Activated B cell treated with CpG ODN at 0.5 μM for 24 hours (primary cell): ENCODE data around the gene C17orf50. TPM values are rescaled to one million over a fixed set of nuclear protein-coding genes. Genes with fewer than 3 reads are reported as not detected.

Experiments
- ATAC-seq: fragments of 200-7000 bp; cut with Tn5 transposase; one replicate; pipeline ENCODE4 v1.10.0; 2021; ENCODE audit warnings: low read depth, mild to moderate bottlenecking, moderate library complexity
- CTCF ChIA-PET: fragments of 350-600 bp; sonication (Branson Sonifier 250); formaldehyde crosslinking; loops from one replicate; lab custom pipeline; 2021; ENCODE audit warnings: antibody characterized with exemption; lab: Charles Lee
- POLR2A ChIA-PET: fragments of 350-600 bp; sonication (Branson Sonifier 250); formaldehyde crosslinking; loops from one replicate; lab custom pipeline; 2021; ENCODE audit warnings: antibody characterized with exemption; lab: Charles Lee
- DNase-seq: peaks from one replicate; pipeline ENCODE4 v3.0.0; 2022
- H3K27ac Mint-ChIP-seq: one replicate; pipeline ENCODE4 v1.8.0; 2020; ENCODE audit warnings: mixed read lengths
- H3K27me3 Mint-ChIP-seq: one replicate; pipeline ENCODE4 v1.8.0; 2021; ENCODE audit warnings: mixed read lengths
- H3K36me3 Mint-ChIP-seq: one replicate; pipeline ENCODE4 v1.8.0; 2021; ENCODE audit warnings: low read depth, mixed read lengths
- H3K4me1 Mint-ChIP-seq: one replicate; pipeline ENCODE4 v1.8.0; 2021; ENCODE audit warnings: mixed read lengths
- H3K4me3 Mint-ChIP-seq: one replicate; pipeline ENCODE4 v1.8.0; 2020; ENCODE audit warnings: mild to moderate bottlenecking, mixed read lengths
- H3K9me3 Mint-ChIP-seq: one replicate; pipeline ENCODE4 v1.8.0; 2020; ENCODE audit warnings: mixed read lengths
- intact Hi-C: fragments of 100-400 bp; cut with micrococcal nuclease; formaldehyde crosslinking; loops from one replicate; pipeline ENCODE4 v1.15.1; 2024
- total RNA-seq: library from RNA; stranded (reverse); gene quantifications from 2 replicates; pipeline ENCODE4 v1.2.3, GENCODE V29; 2022
- TF ChIP-seq, protein P1 (sequence below): fragments of 200-600 bp; IDR thresholded peaks from one replicate; pipeline ENCODE4 v1.8.0; 2022; ENCODE audit warnings: antibody characterized with exemption, mild to moderate bottlenecking

C17orf50 gene
- total RNA-seq, 1 donor from 2014 or later: not detected

DNA sequence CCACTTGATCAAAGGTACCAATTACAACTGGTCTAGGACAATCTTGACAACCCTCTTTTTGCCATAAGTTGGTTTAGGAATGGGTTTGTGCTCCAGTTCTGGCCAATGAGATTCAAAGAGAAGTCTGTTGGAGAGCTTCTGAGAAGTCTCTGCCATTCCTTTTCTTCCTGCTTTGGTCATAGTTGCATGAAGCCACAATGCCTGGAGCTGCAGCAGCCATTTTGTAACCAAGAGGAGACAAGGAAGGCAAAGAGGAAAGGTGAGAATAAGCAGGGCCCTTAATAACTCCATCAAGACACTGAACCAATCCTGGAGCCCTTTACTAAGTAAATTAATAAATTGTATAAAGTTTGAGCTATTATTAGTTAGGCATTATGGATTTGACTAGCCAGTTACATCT, 3.4 kb upstream of the C17orf50 start:
- ChIA-PET POLR2A (no interaction called here), CTCF (no interaction called here)
- Mint-ChIP-seq H3K27ac (no peak overlapping the region), H3K27me3 (peaks cover 10% of the 10 kb centered on the region), H3K4me1 (peaks cover 4% of the 10 kb centered on the region), H3K9me3 (no peaks in the 10 kb centered on the region), H3K4me3 (no peak overlapping the region), H3K36me3 (no peaks in the 10 kb centered on the region)
- intact Hi-C loops: no loop called here
- DNase-seq (no peak), ATAC-seq (no peak)
- TF ChIP-seq, protein P1, sequence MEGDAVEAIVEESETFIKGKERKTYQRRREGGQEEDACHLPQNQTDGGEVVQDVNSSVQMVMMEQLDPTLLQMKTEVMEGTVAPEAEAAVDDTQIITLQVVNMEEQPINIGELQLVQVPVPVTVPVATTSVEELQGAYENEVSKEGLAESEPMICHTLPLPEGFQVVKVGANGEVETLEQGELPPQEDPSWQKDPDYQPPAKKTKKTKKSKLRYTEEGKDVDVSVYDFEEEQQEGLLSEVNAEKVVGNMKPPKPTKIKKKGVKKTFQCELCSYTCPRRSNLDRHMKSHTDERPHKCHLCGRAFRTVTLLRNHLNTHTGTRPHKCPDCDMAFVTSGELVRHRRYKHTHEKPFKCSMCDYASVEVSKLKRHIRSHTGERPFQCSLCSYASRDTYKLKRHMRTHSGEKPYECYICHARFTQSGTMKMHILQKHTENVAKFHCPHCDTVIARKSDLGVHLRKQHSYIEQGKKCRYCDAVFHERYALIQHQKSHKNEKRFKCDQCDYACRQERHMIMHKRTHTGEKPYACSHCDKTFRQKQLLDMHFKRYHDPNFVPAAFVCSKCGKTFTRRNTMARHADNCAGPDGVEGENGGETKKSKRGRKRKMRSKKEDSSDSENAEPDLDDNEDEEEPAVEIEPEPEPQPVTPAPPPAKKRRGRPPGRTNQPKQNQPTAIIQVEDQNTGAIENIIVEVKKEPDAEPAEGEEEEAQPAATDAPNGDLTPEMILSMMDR: no peak

DNA sequence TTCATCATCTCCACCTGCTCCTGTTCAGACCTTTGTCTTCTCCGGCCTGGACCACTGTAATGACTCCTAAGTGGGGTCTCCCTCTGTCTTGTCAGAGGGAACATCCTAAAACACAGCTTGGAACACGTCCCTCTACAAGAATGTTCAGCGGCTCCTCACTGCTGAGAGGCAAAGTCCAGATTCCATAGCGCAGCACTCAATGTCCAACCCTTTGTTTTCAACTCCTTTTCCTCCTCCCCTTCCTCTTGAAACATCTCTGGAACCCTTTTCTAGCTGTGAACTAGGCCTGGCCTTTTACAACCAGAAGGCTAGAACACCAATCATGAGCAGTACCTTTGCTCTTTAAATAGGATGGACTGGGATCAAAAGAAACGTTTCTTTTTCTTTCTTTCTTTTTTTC, 914 bp downstream of the C17orf50 start:
- ChIA-PET CTCF (interaction anchor here (1.7 to 6.0 kb wide), 2 partner anchors 14 to 49 kb away, joined by 3 to 158 read pairs; partner anchors contain the start of gene TAF15), POLR2A (interaction anchor here (6.7 kb wide), 1 partner anchor 47 kb away, joined by 121 read pairs; the partner anchor contains the start of gene TAF15)
- intact Hi-C loops: loop anchor here (5.0 kb wide), 1 partner anchor 519 kb away; the partner anchor contains the start of gene SLFN5

DNA sequence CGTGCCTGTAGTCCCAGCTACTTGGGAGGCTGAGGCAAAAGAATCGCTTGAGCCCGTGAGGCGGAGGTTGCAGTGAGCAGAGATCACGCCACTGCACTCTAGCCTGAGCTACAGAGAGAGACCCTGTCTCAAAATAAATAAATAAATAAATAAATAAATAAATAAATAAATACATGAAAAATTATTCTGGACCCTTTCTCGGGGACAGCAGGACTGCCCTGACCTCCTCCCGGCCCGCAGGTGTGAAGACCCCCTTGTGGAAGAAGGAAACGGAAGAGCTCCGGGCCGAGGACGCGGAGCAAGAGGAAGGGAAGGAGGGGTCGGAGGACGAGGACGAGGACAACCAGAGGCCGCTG, 3.1 kb downstream of the C17orf50 start:
- H3K36me3 Mint-ChIP-seq: peaks cover 1% of the 10 kb centered on the region
- ChIA-PET POLR2A (interaction anchor here (0.5 to 6.7 kb wide), 12 partner anchors 22 to 1344 kb away, joined by 3 to 121 read pairs (median 4); partner anchors contain the start of genes PEX12, RAD51D and TAF15), CTCF (interaction anchor here (0.8 to 6.0 kb wide), 28 partner anchors 8 to 187 kb away, joined by 3 to 158 read pairs (median 4); partner anchors contain the start of genes GAS2L2, MMP28, PEX12 and RASL10B)

More for the DNA sequence above, 914 bp downstream of the C17orf50 start:
- TF ChIP-seq, protein P1: no peak
- H3K27me3 Mint-ChIP-seq: no peaks in the 10 kb centered on the region
- no peak for DNase-seq
- no peak overlapping the region for H3K27ac Mint-ChIP-seq
- peaks cover 1% of the 10 kb centered on the region for H3K36me3 Mint-ChIP-seq
- no peak overlapping the region for H3K4me3 Mint-ChIP-seq
- peaks cover 9% of the 10 kb centered on the region for H3K4me1 Mint-ChIP-seq
- no peaks in the 10 kb centered on the region for H3K9me3 Mint-ChIP-seq
- no peak for ATAC-seq

DNA sequence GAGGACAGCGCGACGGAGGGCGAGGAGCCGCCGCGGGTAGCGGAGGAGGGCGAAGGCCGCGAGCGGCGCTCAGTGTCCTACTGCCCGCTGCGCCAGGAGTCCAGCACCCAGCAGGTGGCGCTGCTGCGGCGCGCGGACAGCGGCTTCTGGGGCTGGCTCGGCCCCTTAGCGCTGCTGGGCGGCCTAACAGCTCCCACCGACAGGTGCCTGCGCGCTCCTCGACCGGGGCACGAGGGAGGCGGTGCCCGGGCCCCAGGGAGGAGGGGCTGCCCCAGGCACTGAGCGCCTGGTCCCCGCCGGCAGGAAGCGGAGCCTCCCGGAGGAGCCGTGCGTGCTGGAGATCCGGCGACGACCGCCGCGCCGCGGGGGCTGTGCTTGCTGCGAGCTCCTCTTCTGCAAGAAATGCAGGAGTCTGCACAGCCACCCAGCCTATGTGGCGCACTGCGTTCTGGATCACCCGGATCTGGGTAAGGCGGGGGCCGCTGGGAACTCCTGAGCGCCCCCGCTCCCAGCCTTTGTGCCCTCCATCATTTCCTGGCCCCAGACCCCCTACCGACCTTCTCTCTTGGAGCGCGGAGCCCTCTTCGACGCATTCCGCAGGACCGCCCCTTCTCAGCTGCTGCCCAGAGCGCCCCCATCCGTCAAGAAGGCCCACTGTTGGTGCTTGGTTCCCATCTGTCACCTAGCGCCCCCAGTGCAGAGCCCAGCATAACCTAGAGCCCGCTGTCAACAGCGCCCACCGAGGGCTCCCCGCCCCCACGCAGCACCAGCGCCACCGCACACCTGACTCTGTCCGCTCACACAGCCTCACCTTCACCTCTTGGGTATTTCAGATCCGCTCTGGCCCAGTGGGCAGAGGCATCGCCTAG, 3.7 kb downstream of the C17orf50 start:
- Mint-ChIP-seq H3K9me3 (no peaks in the 10 kb centered on the region), H3K4me1 (peaks cover 9% of the 10 kb centered on the region), H3K27me3 (peaks cover 4% of the 10 kb centered on the region), H3K4me3 (peak overlapping the region; percentile 91), H3K36me3 (peaks cover 1% of the 10 kb centered on the region), H3K27ac (peak overlapping the region; percentile 75)
- DNase-seq (peak; percentile 89), ATAC-seq (peak; percentile 93)
- TF ChIP-seq, protein P1: peak; percentile 77
- CTCF ChIA-PET: interaction anchor here (0.8 to 6.0 kb wide), 30 partner anchors 9 to 187 kb away, joined by 3 to 158 read pairs (median 4); partner anchors contain the start of genes GAS2L2, MMP28, PEX12 and RASL10B
- POLR2A ChIA-PET: interaction anchor here (0.5 to 6.7 kb wide), 13 partner anchors 12 to 644 kb away, joined by 3 to 121 read pairs (median 4); partner anchors contain the start of genes PEX12, RAD51D and TAF15
- intact Hi-C loops: loop anchor here (1.0 to 5.0 kb wide), 4 partner anchors 40 to 522 kb away; partner anchors contain the start of genes AP2B1, SLFN5 and TAF15

More for the DNA sequence above, 3.1 kb downstream of the C17orf50 start:
- Mint-ChIP-seq H3K27ac (no peak overlapping the region), H3K27me3 (peaks cover 4% of the 10 kb centered on the region), H3K9me3 (no peaks in the 10 kb centered on the region), H3K4me3 (peak overlapping the region; percentile 91), H3K4me1 (peaks cover 9% of the 10 kb centered on the region)
- no peak for DNase-seq
- ATAC-seq: no peak
- intact Hi-C loops: loop anchor here (1.0 to 5.0 kb wide), 4 partner anchors 41 to 521 kb away; partner anchors contain the start of genes AP2B1, SLFN5 and TAF15
- TF ChIP-seq, protein P1: no peak
